HUES48 (cell line): Measurements from ENCODE around the gene PLOD2.
"Not testable (repeated sequence)": the region's sequence is repeated elsewhere in the genome, so short reads cannot be mapped to it uniquely, and the experiment has no call there.

Experiments used
- H3K27ac ChIP-seq: one replicate; pipeline ENCODE4 v1.7.0; 2013; ENCODE audit warnings: low read depth, low read length, inconsistent platforms
- H3K27me3 ChIP-seq: 2 replicates; pipeline ENCODE4 v1.6.1; 2013; ENCODE audit warnings: mild to moderate bottlenecking, low read length; ENCODE audit not compliant: control insufficient read depth, insufficient read depth
- H3K36me3 ChIP-seq: 2 replicates; pipeline ENCODE4 v1.6.1; 2013; ENCODE audit warnings: low read length; ENCODE audit not compliant: control insufficient read depth, insufficient read depth
- H3K4me1 ChIP-seq: 2 replicates; pipeline ENCODE4 v1.6.1; 2013; ENCODE audit warnings: mild to moderate bottlenecking, low read length; ENCODE audit not compliant: control insufficient read depth, insufficient read depth
- H3K4me3 ChIP-seq: 2 replicates; pipeline ENCODE4 v1.5.1; 2013; ENCODE audit warnings: mild to moderate bottlenecking, low read depth, low read length
- H3K9ac ChIP-seq: 2 replicates; pipeline ENCODE4 v1.6.1; 2013; ENCODE audit warnings: mild to moderate bottlenecking, low read depth, low read length, moderate library complexity
- H3K9me3 ChIP-seq: 2 replicates; pipeline ENCODE4 v1.6.1; 2013; ENCODE audit warnings: low read length; ENCODE audit not compliant: control insufficient read depth, insufficient read depth

The PLOD2 gene

DNA sequence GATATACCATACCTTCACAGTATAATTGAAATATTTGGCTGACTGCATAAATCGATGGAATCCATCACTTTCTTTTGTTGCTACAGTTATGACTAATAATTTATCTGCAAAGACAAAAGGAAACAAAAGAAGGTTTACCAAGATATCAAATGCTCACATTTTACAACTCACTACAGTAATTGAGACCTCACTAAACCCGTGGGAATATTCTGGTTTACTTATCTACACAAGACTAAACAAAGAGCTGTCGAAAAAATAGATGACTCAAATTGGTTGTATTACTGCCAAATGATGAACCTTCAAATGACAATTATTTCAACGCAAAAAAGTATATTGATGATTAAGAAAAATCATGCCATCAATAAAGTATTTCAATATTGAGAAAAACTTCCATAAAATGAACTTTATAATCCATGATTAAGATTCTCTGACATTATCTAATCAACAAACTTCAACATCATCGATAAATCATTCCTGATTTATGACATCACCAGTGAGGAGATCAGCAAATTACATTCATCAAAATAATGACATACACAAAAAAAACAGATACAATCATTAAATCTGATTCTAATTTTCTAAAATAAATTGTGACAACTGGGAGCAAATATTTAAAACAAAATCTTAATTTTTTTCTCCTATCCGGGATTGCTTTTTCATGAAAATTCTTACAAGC is 36.7 kb downstream of the PLOD2 start:
- Histone ChIP-seq H3K27ac (no peak overlapping the region), H3K9me3 (no peaks in the 10 kb centered on the region), H3K27me3 (no peaks in the 10 kb centered on the region), H3K36me3 (peaks cover 7% of the 10 kb centered on the region; the same call in 1 of the 2 replicates), H3K9ac (no peak overlapping the region), H3K4me1 (no peaks in the 10 kb centered on the region), H3K4me3 (no peak overlapping the region)

DNA sequence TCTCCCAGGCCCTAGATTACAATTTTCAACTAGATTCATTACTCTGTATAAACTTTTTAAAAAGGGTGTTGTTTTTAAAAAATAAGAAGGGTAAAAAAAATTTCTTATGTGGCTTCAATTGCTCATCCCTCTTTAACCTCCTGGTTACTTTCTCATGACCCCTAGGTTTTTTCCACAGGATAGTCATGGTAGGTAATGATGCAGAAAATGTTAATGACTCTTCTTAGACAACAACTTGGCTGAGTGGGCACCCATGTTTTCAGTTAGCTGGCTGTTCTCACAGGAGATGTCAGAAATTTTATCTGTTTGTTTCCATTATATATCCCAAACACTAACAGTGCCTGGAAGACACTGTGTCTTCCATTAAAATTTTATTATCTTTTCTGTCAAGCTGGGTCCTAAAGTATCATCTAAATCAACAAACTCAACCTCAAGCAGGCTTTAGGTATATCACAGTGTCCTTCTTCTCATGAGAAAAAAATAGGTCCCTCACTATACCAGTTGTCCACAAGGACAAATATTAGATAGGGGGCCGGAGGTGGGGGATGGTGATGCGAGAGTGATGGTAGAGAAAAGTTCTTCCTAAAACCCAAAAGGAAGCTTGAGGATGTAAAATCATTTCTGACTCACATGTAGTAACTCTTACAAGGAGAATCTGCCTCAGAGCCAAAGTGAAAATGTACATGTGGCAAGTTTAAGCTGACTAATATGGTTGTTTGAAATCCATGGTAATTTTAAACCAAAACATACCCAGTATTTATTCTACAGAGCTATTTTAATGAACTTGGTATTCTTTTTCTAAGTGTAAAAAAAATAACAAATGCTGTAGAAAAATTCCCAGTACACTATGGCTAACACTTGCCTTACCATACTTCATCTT is 43.3 kb downstream of the PLOD2 start:
- Histone ChIP-seq H3K9me3 (0 out of 2 replicates have a peak, but pooled peaks cover 5% of the 10 kb centered on the region), H3K27me3 (no peaks in the 10 kb centered on the region), H3K27ac (no peak overlapping the region), H3K9ac (no peak overlapping the region), H3K36me3 (peaks cover 16% of the 10 kb centered on the region), H3K4me1 (no peaks in the 10 kb centered on the region), H3K4me3 (no peak overlapping the region)

DNA sequence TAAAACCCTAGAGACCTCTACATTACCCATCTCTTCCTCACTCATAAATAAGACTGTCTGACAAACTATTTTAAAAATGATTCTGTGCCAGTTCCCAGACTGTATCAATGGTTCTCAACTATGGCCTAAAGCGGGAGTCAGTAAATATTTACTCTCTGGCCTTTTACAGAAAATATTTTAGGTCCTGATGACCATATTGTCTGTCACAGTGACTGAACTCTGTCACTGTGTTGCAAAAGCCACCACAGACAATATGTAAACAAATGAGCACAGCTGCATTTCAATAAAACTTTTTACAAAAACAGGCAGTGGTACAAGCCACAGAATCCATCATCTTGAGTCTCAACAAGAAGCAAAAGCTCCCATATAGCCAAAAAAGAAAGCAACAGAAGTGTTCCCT is 45.4 kb downstream of the PLOD2 start:
- H3K9ac ChIP-seq = no peak overlapping the region
- H3K4me1 ChIP-seq = no peaks in the 10 kb centered on the region
- H3K9me3 ChIP-seq = 0 out of 2 replicates have a peak, but pooled peaks cover 5% of the 10 kb centered on the region
- H3K27ac ChIP-seq = no peak overlapping the region
- no peak overlapping the region for H3K4me3 ChIP-seq
- H3K36me3 ChIP-seq = peaks cover 11% of the 10 kb centered on the region
- no peaks in the 10 kb centered on the region for H3K27me3 ChIP-seq

DNA sequence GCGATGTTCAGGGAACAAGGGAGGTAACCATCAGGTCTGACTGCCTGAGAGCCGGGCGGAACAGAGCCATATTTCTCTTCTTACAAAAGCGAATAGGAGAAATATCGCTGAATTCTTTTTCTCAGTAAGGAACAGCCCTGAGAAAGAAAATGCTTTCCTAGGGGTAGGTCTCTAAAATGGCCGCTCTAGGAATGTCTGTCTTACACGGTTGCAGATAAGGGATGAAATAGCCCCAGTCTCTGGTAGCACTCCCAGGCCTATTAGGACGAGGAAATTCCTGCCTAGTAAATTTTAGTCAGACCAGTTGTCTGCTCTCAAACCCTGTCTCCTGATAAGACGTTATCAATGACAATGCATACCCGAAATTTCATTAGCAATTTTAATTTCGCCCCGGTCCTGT is 47.2 kb downstream of the PLOD2 start:
- H3K27me3 ChIP-seq, H3K27ac ChIP-seq, H3K4me1 ChIP-seq, H3K36me3 ChIP-seq, H3K9ac ChIP-seq, H3K4me3 ChIP-seq, H3K9me3 ChIP-seq: not testable (repeated sequence)

DNA sequence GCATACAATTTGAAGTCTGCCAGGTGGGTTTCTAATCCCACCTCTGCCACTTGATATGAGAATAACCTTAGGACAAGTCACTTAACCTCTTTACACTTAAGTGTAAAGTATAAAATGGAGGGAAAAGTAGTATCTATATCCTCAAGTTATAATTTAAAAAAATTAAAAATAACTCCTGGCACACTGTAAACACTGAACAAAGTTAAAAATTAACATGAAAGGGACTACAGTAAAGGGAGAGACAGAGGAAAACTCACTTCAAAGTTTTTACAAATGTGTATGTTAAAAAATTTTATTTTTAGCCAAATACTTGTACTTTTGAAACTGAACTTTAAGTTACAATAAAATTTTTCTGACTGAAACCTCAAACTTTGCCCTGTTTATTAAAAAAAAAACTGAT is 49.6 kb downstream of the PLOD2 start:
- Histone ChIP-seq H3K4me1 (no peaks in the 10 kb centered on the region), H3K27ac (no peak overlapping the region), H3K9ac (no peak overlapping the region), H3K36me3 (no peaks in the 10 kb centered on the region; the same call in 1 of the 2 replicates), H3K27me3 (no peaks in the 10 kb centered on the region), H3K4me3 (no peak overlapping the region), H3K9me3 (0 out of 2 replicates have a peak, but pooled peaks cover 5% of the 10 kb centered on the region)

DNA sequence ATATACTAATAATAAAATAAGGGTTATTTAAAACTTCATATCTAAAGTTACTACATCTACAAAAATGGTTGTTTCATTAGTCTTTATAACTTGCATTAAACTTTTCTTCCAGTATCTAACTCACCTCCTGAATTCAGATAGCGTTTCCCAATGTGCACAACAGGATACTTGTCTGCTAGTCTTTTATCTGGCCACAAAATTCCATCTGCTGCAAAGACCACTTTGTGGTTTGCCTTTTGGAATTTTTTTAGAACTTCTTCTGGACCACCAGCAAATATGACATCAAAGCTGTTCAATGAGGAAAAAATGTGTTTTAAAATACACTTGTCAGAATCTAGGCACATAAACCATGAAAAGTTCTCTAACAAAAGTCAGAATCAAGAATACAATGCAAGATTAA is 50.8 kb downstream of the PLOD2 start:
- no peaks in the 10 kb centered on the region for H3K27me3 ChIP-seq
- no peak overlapping the region for H3K9ac ChIP-seq
- H3K9me3 ChIP-seq = 0 out of 2 replicates have a peak, but pooled peaks cover under 1% of the 10 kb centered on the region
- no peaks in the 10 kb centered on the region; the same call in 1 of the 2 replicates for H3K36me3 ChIP-seq
- H3K4me3 ChIP-seq = no peak overlapping the region
- no peak overlapping the region for H3K27ac ChIP-seq
- H3K4me1 ChIP-seq = no peaks in the 10 kb centered on the region

DNA sequence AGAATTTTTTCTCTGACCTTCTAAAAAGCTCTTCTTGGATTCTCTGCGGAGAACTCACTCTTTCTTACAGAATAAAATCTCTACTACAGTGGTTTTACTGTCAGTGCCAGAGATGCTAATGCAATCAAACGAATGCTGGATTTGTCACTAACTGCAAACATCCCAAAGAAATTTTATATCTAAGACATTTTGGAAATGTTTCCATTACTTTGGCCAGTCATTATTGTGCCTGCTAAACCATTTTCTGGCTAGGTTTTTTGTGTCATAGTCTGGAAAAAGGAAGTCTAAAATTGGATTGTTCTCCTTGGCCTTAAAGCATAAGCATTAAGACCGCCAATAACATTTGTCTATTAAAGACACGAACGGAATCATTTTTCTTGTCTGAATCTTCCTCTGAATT is 54.0 kb downstream of the PLOD2 start:
- Histone ChIP-seq H3K9ac (no peak overlapping the region), H3K4me3 (no peak overlapping the region), H3K27me3 (no peaks in the 10 kb centered on the region), H3K36me3 (no peaks in the 10 kb centered on the region; the same call in 1 of the 2 replicates), H3K9me3 (no peaks in the 10 kb centered on the region), H3K27ac (no peak overlapping the region), H3K4me1 (peaks cover 13% of the 10 kb centered on the region)

DNA sequence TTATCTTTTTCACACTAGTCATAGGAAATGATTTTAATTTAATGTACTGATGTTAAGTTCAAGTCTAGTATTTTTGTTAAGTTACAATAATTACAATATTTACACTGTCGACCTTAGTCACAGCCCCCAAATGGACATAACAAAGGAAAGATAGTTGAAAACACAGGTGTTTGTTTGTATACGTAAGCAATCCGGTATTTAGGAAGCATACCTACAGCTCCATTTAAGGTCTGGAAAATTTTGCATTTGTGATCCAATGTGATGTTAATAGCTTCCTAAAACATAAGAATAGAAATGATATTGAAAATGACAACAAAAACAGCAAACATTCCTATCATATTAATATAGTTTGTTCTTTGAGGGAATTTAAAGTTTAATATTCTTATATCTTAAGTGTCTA is 56.9 kb downstream of the PLOD2 start:
- Histone ChIP-seq H3K9me3 (no peaks in the 10 kb centered on the region), H3K27me3 (no peaks in the 10 kb centered on the region), H3K4me3 (no peak overlapping the region), H3K36me3 (no peaks in the 10 kb centered on the region; the same call in none of the 2 replicates), H3K27ac (no peak overlapping the region), H3K9ac (peak overlapping the region; percentile 7; the same call in 1 of the 2 replicates), H3K4me1 (peaks cover 20% of the 10 kb centered on the region)

DNA sequence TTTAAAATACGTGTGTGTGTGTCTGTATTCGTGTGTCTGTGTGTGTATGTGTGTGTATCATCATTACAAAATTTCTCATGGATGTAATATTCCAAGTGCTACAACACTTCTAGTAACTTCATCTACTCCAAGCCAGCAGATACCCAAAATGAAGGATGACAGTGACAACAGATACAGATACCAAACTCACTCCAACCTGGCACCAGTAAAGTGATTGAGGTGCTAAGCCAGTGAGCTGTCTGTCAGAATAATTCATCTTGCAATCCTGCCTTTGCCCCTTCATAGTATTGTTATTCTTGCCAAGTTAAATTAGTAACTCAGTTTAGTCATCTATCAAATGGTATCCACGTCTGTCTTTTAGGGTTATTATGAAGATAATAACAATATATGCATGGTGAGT is 58.1 kb downstream of the PLOD2 start:
- Histone ChIP-seq H3K27me3 (no peaks in the 10 kb centered on the region), H3K36me3 (no peaks in the 10 kb centered on the region; the same call in none of the 2 replicates), H3K27ac (no peak overlapping the region)

DNA sequence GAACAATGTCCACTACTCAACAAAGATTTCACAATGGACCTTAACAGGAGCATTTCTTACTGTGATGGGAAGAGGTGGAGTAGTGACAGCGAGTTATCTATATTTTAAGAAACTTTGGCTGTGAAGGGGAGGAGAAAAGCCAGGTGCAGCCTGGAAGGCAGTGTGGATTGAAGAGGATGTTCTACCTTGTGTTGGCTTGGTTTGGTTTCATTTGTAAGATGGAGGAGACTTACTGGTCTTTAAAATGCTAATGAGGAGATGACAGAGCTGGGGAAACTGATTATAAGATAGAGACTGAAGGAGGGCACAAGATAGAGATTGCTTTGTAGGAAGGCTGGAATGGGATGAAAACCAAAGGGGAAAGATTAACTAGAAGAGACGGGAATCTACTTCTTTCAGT is 59.4 kb downstream of the PLOD2 start:
- H3K9ac ChIP-seq = no peak overlapping the region
- no peaks in the 10 kb centered on the region; the same call in none of the 2 replicates for H3K36me3 ChIP-seq
- H3K27ac ChIP-seq = no peak overlapping the region

More for the DNA sequence above, 58.1 kb downstream of the PLOD2 start:
- Histone ChIP-seq H3K4me1 (peaks cover 20% of the 10 kb centered on the region), H3K9me3 (no peaks in the 10 kb centered on the region), H3K9ac (no peak overlapping the region), H3K4me3 (no peak overlapping the region)

More for the DNA sequence above, 59.4 kb downstream of the PLOD2 start:
- H3K9me3 ChIP-seq = no peaks in the 10 kb centered on the region
- peaks cover 20% of the 10 kb centered on the region for H3K4me1 ChIP-seq
- no peak overlapping the region for H3K4me3 ChIP-seq
- H3K27me3 ChIP-seq = no peaks in the 10 kb centered on the region
